Measurements from ENCODE around the gene PFN1.
A peak's percentile ranks its signal among the peaks of the same experiment; 100 is the strongest.

Gene PFN1

DNA sequence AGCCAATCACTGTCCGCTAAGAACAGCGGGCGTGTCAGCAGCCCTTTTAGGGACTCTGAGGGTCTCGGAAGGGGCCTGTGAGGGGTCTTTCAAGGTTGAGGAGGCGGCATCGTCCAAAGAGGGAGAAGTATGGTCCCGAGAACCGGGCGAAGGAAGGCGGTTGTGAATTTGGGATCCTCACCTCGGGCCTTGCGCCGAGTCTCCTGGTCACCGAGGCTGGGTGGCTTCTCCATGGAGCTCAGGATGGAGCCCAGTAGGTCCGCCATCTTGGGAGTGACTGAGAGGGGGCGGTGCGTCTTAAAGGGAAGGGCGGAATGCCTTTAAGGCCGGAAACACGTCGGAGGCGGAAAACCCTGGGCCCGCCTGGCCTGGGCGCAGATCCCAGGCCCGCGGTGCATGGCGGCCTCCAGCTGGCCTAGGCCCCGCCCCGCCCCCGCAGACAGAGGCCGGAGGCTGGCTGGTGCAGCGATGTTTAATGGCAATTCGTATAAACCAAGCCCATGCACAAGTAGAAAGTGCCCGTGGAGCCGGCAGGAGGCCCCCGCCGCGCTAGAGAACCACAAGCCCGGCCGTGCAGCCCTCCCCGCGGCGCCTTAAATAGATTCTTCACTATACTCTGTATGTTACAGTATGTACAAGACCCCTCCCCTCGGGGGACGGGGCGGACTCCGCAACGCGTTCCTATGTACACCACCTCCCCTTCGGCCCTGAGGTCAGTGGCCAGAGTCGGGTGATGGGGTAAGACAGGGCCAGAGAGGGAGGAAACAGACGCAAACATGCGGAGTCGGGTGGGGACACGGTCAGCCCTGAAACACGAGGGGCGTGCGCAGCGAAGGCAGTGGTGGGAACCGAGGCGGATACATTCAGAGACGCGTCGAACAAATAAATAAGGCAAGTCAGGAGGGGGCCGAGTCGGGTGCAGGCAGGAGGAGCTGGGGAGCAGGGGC is 19.5 kb upstream of the PFN1 start, which contains the start of gene SPAG7:
Gene SPAG7, minus strand, starts transcription at position 279 of the 947 bp plus-strand sequence. Its CDS starts 13 bp downstream, at position 266.
- peak; percentile 95 for DNase-seq (ENCODE audit: low spot score)

DNA sequence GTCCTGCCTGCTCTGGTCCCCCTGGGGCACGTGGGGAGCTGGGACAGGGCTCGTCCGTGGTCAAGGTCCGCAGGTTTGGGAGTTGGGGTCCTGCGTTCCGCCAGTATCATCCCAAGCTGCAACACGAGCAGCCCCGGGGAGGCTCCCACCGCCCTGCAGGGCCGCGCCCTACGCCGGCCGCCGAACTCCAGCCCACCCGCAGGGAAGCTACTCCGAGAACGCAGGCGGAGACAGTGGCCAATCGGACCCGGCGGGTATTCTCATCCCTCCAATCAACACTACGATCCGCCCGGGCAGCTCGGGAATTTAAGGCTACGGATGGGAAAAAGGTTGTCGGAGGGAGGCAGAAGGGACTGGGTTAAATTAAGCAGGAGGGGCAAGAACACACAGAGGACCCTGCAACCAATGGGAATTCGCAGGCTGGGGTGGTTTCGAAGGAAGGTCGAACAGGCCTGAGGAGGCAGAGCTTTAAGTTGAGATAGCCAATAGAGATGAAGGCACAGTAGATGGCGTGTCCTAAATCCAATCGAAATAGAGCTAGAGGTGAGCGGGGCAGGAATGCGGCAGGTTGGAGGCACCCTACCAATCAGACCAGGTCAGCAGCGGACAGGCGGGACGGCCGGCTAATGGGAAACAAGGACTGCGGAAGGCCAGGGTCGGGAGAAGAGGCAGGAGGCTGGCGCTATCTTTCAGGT is 18.7 kb upstream of the PFN1 start:
- DNase-seq (ENCODE audit: low spot score), result peak; percentile 94

DNA sequence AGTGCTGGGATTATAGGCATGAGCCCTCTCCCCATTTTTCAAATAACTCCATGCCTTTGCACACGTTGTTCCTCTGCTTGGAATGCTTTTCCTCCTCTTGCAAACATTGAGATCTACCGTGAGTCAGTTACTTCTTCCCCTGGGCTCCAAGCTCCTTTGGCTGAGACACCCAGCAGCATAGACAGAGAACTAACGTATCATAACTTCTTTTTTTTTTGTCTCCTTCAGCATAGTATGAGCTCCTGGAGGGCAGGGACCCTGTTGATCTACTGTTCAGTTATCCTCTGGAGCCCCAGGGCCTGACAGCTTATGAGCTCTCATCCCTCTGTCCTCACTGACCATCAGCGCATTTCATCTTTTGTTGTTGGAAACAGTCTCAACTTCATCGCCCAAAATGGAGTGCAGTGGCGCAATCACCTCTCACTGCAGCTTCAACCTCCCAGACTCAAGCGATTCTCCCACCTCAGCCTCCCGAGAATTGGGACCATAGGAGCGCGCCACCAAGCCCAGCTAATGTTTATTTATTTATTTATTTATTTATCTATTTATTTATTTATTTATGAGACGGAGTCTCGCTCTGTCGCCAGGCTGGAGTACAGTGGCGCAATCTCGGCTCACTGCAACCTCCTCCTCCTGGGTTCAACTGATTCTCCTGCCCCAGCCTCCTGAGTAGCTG is 17.1 kb upstream of the PFN1 start:
- no peak for DNase-seq (ENCODE audit: low spot score)

DNA sequence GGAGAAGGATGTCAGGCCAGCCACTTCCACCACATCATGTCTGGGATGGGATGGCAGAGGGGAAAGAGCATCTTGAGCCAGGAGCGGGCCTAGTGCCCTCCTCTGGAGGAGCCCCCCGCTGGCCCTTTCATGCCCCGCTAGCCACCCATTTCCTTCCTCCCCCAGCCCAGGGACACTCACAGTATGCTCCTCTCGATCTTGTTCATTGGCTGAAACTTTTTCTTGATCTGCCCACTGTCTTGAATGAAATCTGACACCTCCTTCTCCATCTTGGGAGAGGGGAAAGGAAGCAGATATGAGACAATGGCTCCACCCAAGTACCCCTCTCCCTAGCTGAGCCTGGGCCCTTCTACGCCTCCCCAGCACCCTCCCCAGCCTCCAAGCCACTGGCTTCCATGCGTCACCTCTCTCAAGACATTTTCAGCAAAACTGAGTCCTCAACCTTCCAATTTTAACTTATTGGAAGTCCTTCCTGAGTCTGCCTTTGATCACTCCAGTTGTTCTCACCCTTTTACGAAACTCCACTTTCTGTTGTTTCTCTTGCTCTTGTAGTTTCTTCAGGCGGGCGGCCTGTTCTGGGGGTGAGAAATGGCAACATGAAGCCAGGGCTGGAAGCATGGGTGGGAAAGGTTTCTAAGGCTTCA is 12.1 kb upstream of the PFN1 start:
- no peak for DNase-seq (ENCODE audit: low spot score)

DNA sequence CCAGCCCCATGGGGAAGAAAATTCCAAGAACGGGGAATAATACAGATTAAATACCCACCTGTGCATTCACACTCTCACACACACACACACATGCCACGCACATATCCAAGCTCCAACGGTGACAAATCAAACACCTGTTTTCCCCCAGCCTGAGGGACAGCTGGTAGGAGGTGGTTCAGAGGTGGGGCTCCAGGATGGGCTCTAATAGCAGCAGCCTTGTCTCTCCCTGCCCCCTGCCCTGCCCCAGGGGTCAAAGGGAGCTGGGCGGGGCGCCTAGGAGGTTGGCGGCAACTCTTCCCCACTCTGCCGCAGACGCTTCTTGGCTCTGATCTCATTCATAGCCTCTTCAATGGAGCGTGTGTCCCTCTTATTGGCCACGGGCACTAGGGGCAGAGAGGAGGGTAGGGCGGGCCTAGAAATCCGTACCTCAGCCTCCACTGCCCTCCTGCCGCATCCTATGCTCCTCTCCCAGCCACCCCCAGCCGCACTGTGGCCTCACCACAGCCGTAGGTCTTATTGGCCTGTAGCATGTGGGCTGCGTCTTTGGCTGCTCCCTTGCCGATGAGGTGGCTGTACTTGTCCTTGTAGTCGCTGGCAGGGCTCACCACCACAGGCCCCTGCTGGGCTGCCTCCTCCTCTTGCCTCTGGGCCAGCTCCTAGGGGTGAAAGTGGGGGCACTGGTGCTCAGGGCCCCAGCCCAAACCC is 11.1 kb upstream of the PFN1 start:
- no peak for DNase-seq (ENCODE audit: low spot score)

DNA sequence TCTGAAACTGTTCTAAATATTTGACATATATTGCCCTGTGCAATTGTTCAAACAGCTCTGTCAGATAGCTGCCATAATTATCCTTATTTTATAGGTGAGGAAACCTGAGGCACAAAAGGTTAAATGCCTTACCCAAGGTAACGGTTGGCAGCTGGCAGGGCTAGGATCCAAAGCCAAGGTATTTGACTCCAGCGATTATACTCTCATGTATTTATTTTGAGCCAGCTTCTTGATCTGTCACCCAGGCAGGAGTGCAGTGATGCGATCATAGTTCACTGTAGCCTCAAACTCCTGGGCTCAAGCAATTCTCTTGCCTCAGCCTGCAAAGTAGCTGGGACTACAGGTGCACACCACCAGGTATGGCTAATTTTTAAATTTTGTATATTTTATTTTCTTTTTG is 9.8 kb upstream of the PFN1 start:
- no peak for DNase-seq (ENCODE audit: low spot score)

DNA sequence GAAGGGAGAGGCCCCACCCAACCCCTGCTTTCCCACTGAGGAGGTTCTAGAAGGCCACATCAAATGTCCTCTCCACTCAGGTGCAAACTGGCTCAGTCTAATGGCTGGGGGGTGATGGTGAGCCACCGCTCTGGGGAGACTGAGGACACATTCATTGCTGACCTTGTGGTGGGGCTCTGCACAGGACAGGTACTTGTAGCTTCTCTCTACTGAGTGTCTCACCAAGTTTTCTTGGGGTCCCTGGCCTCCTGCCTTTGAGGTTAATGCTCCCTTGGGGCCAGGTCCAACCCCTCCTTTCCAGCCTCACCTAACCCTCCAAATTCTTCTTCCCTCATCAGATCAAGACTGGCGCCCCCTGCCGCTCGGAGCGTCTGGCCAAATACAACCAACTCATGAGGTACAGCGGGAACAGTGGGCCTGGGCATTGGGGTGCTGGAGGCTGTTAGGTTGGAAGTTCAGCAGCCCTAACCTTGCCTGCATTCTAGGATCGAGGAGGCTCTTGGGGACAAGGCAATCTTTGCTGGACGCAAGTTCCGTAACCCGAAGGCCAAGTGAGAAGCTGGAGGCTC is 8.2 kb upstream of the PFN1 start:
- DNase-seq (ENCODE audit: low spot score), result no peak

DNA sequence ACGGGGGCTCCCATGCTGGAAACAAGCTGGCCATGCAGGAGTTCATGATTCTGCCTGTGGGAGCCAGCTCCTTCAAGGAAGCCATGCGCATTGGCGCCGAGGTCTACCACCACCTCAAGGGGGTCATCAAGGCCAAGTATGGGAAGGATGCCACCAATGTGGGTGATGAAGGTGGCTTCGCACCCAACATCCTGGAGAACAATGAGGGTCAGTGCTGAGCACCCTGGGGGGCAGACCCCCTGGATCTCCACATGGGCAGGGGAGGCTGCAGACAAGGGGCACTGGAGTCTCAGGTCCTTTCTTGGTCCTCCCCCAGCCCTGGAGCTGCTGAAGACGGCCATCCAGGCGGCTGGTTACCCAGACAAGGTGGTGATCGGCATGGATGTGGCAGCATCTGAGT is 6.8 kb upstream of the PFN1 start:
- DNase-seq (ENCODE audit: low spot score), result no peak

DNA sequence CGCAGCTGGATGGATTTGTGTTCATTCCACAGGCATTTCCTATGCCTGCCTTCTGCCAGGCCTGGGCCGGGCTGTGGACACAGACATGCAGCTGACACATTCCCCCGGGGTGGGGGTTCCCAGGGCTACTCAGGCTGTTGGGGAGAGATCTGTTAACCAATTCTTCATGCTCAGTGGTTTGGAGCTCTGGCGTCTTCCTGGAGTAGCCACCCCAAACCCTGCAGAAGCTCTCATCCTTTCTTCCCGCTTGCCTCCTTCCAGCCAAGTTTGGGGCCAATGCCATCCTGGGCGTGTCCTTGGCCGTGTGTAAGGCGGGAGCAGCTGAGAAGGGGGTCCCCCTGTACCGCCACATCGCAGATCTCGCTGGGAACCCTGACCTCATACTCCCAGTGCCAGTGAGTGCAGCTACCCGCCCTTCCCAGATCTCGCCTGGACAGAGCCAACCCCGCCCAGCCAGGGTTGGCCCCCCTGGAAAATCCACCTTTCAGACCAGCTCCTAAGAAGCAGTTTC is 5.2 kb upstream of the PFN1 start:
- DNase-seq (ENCODE audit: low spot score), result no peak

DNA sequence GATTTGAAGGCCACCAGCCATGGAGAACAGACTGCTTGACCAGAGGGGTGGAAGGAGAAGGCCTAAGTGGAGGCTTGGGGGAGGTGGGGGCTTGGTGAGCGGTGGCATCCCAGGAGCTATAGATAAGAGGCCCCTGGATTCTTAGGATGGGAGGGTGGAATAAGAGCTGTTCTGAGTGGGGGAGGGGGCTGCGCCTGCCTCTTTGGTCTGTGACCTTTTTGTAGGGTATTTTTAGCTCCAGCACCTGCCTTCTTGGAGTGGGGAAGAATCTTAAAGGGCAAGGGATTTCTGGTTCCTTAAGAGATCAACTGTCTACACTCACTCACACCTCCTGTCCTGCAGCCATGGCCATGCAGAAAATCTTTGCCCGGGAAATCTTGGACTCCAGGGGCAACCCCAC is 3.2 kb upstream of the PFN1 start:
- no peak for DNase-seq (ENCODE audit: low spot score)

DNA sequence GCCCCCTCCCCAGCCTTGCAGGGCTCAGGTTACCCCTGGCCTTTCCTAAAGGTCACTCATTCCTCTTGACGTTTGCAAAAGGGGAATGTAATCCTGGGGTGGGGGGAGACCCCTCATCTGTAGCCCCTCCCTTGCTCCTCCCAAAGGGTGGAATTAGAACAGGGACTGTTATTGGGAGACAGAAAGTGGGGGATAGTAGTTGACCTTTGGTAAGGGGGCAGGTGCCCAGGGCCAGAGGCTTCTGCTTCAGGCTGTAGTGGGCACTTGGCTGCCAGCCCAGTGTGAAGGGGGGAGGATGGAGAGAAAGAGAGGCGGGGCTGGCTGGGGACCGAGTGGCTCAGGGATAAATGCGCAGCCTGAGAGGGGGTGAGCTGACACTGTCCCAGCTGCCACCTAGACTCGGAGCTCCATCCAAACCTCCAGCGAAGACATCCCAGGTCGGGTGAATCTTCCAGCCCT is 2.4 kb upstream of the PFN1 start, which contains the start of gene ENO3:
Gene ENO3, plus strand, starts transcription at position 374 of the 459 bp plus-strand sequence. CDS start 711 bp downstream, outside the sequence.
- DNase-seq (ENCODE audit: low spot score), result no peak

DNA sequence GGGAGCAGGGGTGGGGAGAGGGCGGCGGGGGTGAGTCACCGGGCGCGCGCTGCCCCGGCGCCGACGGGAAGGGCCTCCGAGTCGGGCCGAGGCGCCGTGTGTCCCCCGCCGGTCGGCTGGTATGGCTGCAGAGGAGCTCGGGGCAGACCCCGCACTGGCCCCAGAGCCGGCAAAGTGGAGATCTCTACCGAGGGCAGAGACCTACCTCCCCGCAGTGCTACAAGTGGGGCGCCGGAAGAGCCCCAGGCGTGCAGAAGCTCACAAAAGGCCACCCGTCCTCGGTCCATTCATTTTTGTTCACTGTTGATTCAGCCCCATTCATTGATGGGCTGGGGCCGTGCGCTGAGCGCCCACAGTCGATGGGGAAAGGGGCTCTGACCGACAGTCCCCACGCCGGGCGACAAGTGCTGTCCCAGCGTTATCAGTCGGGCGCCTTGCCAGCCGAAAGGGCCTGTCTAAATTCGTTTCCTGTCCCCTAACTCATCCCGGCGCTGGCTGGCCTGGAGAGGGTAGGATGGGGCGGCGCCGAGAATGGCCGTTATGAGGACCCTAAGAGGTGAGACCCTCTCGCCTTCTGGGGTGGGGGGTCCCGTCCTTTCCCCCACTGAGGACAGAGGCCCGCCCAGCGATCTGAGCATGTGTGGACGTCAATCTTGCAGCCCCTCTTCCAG is 1.9 kb upstream of the PFN1 start:
- DNase-seq (ENCODE audit: low spot score), result peak; percentile 83

DNA sequence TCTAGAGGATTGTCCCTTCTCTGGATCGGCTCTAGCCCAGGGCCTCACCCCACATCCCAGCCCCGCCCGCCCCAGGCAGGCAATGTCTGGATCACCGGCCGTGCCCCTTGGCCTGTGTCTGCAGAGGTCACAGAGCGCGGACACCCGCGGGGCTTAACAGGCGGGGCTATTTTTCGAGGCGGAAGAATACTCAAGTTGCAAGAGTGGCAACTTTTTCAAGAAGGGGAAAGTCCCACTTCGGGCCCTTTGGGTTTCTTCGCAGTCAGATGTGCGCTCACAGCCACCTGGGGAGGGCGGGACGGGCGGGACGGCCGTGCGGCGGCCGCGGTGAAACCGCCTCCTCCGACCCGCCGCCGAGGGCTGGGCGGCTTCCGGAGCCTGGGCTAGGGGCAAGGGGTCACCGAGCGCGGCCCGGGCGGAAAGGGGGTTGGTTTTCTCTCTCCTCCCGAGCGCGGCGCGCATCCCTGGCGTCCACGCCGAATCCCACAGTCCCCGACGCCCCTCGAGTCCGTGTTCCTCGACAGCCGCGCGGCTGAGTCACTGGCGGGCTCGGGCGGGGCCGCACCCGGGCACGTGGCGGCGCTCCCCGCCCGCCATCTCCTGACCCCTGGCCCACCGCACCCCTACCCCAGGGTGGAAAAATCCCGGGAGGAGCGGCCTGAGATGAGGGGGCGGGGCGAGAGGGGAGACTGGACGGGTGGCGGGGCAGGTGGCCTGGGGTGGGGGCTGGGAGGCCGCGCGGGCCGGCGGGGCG is 1.2 kb upstream of the PFN1 start:
- DNase-seq (ENCODE audit: low spot score), result peak; percentile 56

DNA sequence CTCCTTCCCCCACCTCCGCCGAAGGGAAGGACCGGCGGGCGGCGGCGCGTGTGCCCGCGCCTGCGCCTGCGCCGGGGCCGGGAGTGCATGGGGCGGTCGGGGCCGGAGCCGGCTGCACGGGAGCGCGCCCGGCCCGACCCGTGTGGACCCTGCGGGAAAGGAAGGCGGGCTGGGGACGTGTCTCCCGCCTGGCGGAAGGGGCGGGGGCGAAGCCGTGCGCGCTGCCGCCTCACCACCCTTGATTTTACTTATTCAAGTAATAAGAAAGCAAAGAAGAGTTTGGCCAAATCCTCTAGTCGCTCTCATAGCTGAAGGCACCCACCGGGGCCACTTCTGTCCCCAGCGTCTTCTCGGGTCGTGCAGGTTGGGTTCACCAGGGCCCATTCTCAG is 596 bp upstream of the PFN1 start:
- DNase-seq (ENCODE audit: low spot score), result peak; percentile 92

DNA sequence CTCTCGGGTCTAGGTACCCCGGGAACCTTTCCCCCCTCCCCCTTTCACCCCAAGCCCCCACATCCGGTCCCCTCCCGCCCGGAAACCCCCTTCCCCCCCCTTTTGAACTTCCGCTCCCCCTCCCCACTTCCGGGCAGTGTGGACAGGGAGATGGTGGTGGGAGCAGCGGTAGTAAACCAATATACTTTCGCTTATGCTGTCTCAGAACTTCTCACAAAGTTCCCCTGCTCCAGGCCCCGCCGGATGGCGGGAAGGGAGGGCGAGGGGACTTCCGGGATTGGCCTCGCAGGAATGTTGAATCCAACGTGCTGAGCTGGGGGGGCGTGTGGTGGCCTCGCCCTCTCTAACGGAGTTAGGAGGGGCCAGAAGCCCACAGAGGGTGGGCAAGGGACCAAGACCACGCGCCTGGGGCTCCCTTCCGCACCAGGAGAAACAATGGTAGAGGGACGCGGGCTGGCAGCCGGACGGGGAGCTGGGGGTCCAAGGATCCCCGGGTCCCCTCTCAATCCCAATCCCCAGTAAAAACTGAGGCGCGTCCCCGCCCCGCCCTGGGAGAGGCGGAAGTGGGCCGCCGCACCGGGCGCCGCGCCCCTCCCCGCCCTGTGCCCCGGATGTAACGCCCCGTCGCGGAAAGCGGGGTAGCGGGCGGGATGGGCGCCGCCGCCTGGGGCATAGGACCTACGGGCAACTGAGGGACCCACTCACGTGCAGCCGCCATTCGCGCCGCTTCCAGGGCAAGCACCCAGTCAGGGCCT is 742 bp downstream of the PFN1 start:
- peak; percentile 62 for DNase-seq (ENCODE audit: low spot score)

DNA sequence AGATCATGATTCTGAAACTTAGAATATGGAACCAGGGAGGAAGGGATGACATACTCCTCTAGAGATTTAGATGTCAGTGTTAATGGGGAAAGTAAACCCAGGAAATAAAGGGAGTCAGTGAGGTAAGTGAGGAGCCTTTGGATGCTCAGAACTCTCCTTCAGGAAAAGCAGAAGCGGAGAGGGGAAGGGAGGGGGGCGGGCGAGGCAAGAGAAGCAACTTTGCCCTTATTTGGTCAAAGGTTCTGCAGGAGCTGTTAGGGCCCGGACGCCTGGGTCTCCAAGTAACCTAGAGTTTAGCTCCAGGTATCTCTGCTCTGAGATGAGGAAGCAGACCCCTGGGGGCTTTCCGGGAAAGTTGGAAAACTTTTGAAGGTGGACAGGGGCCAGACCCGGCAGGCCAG is 1.3 kb downstream of the PFN1 start:
- DNase-seq (ENCODE audit: low spot score), result no peak

DNA sequence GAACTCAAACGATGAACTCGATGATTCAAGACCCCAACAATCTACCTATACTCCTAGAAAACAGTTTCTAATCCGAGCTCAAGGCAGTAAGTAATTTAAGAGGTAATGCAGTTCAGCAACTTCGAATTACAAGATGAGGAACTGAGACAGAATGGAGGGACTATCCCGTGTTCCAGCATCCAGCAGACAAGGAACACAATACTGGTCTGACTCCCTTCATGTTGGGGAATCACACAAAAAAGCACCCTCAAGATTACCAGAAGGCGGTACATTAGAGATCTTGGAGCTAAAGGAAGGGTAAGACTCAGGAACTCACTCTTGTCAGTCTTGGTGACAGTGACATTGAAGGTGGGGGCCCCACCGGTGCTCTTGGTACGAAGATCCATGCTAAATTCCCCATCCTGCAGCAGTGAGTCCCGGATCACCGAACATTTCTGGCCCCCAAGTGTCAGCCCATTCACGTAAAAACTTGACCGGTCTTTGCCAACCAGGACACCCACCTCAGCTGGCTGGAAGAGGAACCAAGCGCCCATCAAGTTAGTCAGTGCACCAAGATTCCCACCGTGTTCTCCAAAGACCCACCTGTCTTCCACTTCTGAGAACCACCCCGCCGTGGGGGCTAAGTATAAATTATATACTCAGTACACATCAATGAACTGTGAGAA is 1.9 kb downstream of the PFN1 start:
- DNase-seq (ENCODE audit: low spot score), result no peak

DNA sequence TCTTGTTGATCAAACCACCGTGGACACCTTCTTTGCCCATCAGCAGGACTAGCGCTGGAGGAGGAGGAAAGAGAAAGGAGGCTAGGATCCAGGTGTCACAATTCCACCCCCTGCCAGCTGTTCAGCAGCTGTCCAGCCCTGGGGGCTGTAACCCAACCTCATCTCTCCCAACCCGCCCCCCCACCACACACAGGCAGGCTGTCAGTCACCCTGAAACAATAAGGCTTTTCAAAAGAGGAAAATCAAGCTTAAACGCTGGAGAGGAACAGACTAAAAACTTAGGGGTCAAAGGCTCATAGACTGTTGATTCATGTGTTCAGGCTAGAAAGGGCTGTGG is 2.4 kb downstream of the PFN1 start:
- DNase-seq (ENCODE audit: low spot score), result no peak
